HCT116 (cell line): ENCODE results near the gene AOPEP. TPM values are rescaled to one million over a fixed set of nuclear protein-coding genes. Genes with fewer than 3 reads are reported as not detected.

Experiments used
- ATAC-seq: fragments of 200-7000 bp; cut with Tn5 transposase; 2 replicates; pipeline ENCODE4 v1.9.1; 2020; ENCODE audit warnings: mild to moderate bottlenecking, moderate library complexity
- BruUV-seq: library from RNA; stranded (reverse); fragments of 400-500 nt; replicated peaks from 2 replicates; lab custom pipeline; 2021; lab: Mats Ljungman, UMichigan
- CTCF ChIA-PET: fragments of 300-600 bp; sonication (Branson Sonifier 250); formaldehyde crosslinking; loops from one replicate; lab custom pipeline; 2021; ENCODE audit warnings: antibody characterized with exemption; lab: Charles Lee
- POLR2A ChIA-PET: fragments of 300-600, 350-600 bp; sonication (Branson Sonifier 250); formaldehyde crosslinking; loops from one replicate; lab custom pipeline; 2021; ENCODE audit warnings: antibody characterized with exemption; lab: Charles Lee
- RAD21 ChIA-PET, 2 experiments: fragments of 300-600 bp; sonication (Branson Sonifier 250); formaldehyde crosslinking; loops; one replicate each; lab custom pipeline; 2023; ENCODE audit warnings: low total read pairs in 2 of 2; ENCODE audit not compliant: uncharacterized antibody in 2 of 2, unreplicated experiment in 2 of 2, low non-redundant PET in 1 of 2; lab: Charles Lee
- DNase-seq: peaks from one replicate; pipeline ENCODE4 v3.0.0-alpha.2; 2010; ENCODE audit warnings: low read depth, low spot score
- H2AFZ ChIP-seq: fragments of 200-600 bp; shearing (Covaris generic), sonication (generic); 2 replicates; pipeline ENCODE4 v1.6.1; 2017; ENCODE audit warnings: low read depth, mixed run types, mixed read lengths, antibody characterized with exemption, low read length; ENCODE audit not compliant: poor library complexity, severe bottlenecking
- H3K27ac ChIP-seq: 2 replicates; pipeline ENCODE4 v1.5.1; 2012; ENCODE audit warnings: low read depth, low read length
- H3K27me3 ChIP-seq: fragments of 200-600 bp; sonication (generic); 2 replicates; pipeline ENCODE4 v1.6.1; 2016; ENCODE audit warnings: mixed run types, low read length, mixed read lengths; ENCODE audit not compliant: insufficient read depth
- H3K36me3 ChIP-seq, 2 experiments: fragments of 200-500 bp in 1 of 2; fragments of 200-600 bp in 1 of 2; sonication (Bioruptor generic) in 1 of 2; sonication (generic) in 1 of 2; 2 replicates each; pipeline versions ENCODE4 v1.5.1 to v1.6.1; 2014 to 2016; ENCODE audit warnings: low read length in 2 of 2, inconsistent platforms in 1 of 2, mixed read lengths in 1 of 2, mixed run types in 1 of 2; ENCODE audit not compliant: insufficient read depth in 2 of 2, control insufficient read depth in 1 of 2
- H3K4me1 ChIP-seq, 2 experiments: fragments of 200-600 bp in 1 of 2; sonication (generic) in 1 of 2; 2 replicates each; pipeline versions ENCODE4 v1.5.1 to v1.6.1; 2012 to 2017; ENCODE audit warnings: low read length in 2 of 2, inconsistent platforms in 1 of 2, mild to moderate bottlenecking in 1 of 2, mixed read lengths in 1 of 2, mixed run types in 1 of 2, moderate library complexity in 1 of 2; ENCODE audit not compliant: insufficient read depth in 2 of 2, control insufficient read depth in 1 of 2
- H3K4me2 ChIP-seq: fragments of 200-600 bp; sonication (generic); 2 replicates; pipeline ENCODE4 v1.6.1; 2017; ENCODE audit warnings: mixed run types, low read length, mixed read lengths
- H3K4me3 ChIP-seq, 2 experiments: fragments of 200-600 bp in 1 of 2; sonication (generic) in 1 of 2; replicated peaks in 1 of 2; 2 replicates each; pipeline ENCODE4 v1.5.1; 2011 to 2016; ENCODE audit warnings: low read length in 2 of 2, control low read depth in 1 of 2, low read depth in 1 of 2, mild to moderate bottlenecking in 1 of 2, mixed read lengths in 1 of 2, mixed run types in 1 of 2
- H3K79me2 ChIP-seq: fragments of 200-600 bp; sonication (generic); 2 replicates; pipeline ENCODE4 v1.6.1; 2017; ENCODE audit warnings: mild to moderate bottlenecking, mixed run types, low read length, moderate library complexity, mixed read lengths; ENCODE audit not compliant: insufficient read depth
- H3K9ac ChIP-seq: fragments of 200-600 bp; sonication (generic); 2 replicates; pipeline ENCODE4 v1.6.1; 2016; ENCODE audit warnings: low read length, mixed read lengths
- H3K9me2 ChIP-seq: fragments of 200-600 bp; sonication (generic), shearing (Covaris generic); 2 replicates; pipeline ENCODE4 v1.6.1; 2017; ENCODE audit warnings: mixed run types, mild to moderate bottlenecking, moderate library complexity; ENCODE audit not compliant: insufficient read depth
- H3K9me3 ChIP-seq, 2 experiments: fragments of 200-500 bp in 1 of 2; fragments of 200-600 bp in 1 of 2; sonication (Bioruptor generic) in 1 of 2; sonication (generic) in 1 of 2; 2 replicates each; pipeline ENCODE4 v1.6.1; 2014 to 2017; ENCODE audit warnings: low read length in 2 of 2, mixed read lengths in 2 of 2, inconsistent platforms in 1 of 2, low read depth in 1 of 2, mild to moderate bottlenecking in 1 of 2, mixed run types in 1 of 2, moderate library complexity in 1 of 2; ENCODE audit not compliant: control insufficient read depth in 1 of 2, insufficient read depth in 1 of 2
- H4K20me1 ChIP-seq: fragments of 200-600 bp; sonication (generic), shearing (Covaris generic); 2 replicates; pipeline ENCODE4 v1.6.1; 2017; ENCODE audit warnings: mixed run types, mild to moderate bottlenecking, moderate library complexity; ENCODE audit not compliant: insufficient read depth
- CTCF ChIP-seq, 3 experiments: fragments of 200-600 bp in 1 of 3; sonication (generic) in 1 of 3; IDR thresholded peaks in 2 of 3; conservative IDR thresholded peaks in 1 of 3; 2 replicates each; pipeline ENCODE4 v1.5.1; 2012 to 2017; ENCODE audit warnings: low read depth in 2 of 3, low read length in 2 of 3, antibody characterized with exemption in 1 of 3, borderline replicate concordance in 1 of 3, control low read depth in 1 of 3, mild to moderate bottlenecking in 1 of 3, mixed read lengths in 1 of 3, mixed run types in 1 of 3, moderate library complexity in 1 of 3; ENCODE audit not compliant: insufficient read depth in 1 of 3
- EGR1 ChIP-seq: IDR thresholded peaks from 2 replicates; pipeline ENCODE4 v1.6.1; 2012; ENCODE audit warnings: low read depth
- ELF1 ChIP-seq: IDR thresholded peaks from 2 replicates; pipeline ENCODE4 v1.6.1; 2012; ENCODE audit warnings: low read depth, borderline replicate concordance
- POLR2A ChIP-seq: IDR thresholded peaks from 2 replicates; pipeline ENCODE4 v1.7.0; 2011; ENCODE audit warnings: borderline replicate concordance; ENCODE audit not compliant: insufficient read depth, insufficient read length; ENCODE audit errors: extremely low read depth
- REST ChIP-seq: IDR thresholded peaks from 2 replicates; pipeline ENCODE4 v1.6.1; 2012; ENCODE audit warnings: low read depth
- SIN3A ChIP-seq: IDR thresholded peaks from 2 replicates; pipeline ENCODE4 v1.6.1; 2012; ENCODE audit warnings: low read depth
- ZFX ChIP-seq: fragments of 450-650 bp; IDR thresholded peaks from 2 replicates; pipeline ENCODE4 v1.6.1; 2017
- intact Hi-C: fragments of 100-400 bp; cut with micrococcal nuclease; formaldehyde crosslinking; loops from 2 replicates; pipeline ENCODE4 v1.10.0; 2022
- total RNA-seq: library from RNA; stranded (reverse); gene quantifications from one replicate; pipeline ENCODE4 v1.2.1, GENCODE V29; 2021; ENCODE audit not compliant: unreplicated experiment
- TF ChIP-seq, protein P1 (sequence below): IDR thresholded peaks from 2 replicates; pipeline ENCODE4 v1.6.1; 2012
- TF ChIP-seq, protein P2 (sequence below): IDR thresholded peaks from 2 replicates; pipeline ENCODE4 v1.6.1; 2011; ENCODE audit warnings: mild to moderate bottlenecking, low read length, moderate library complexity; ENCODE audit not compliant: insufficient replicate concordance; ENCODE audit errors: extremely low read depth

AOPEP gene
- total RNA-seq, 1 experiment from 2014 or later, result 15.1 TPM

- Histone ChIP-seq H3K9me2 (no peaks in the 10 kb centered on the region), H3K27ac (no peak overlapping the region), H2AFZ (no peak overlapping the region), H3K4me2 (no peak overlapping the region), H3K27me3 (no peaks in the 10 kb centered on the region), H3K9me3 (no peaks in the 10 kb centered on the region), H3K4me1 (peaks cover 0 to 2% of the 10 kb centered on the region in 2 experiments; a peak in 1 of 4 replicates), H3K79me2 (no peaks in the 10 kb centered on the region), H3K36me3 (peaks cover 0 to 12% of the 10 kb centered on the region in 2 experiments; a peak in 2 of 4 replicates), H3K9ac (no peak overlapping the region), H4K20me1 (no peaks in the 10 kb centered on the region), H3K4me3 (no peak overlapping the region)
- TF ChIP-seq EGR1 (no peak), SIN3A (no peak), ZFX (no peak)
- TF ChIP-seq, protein P1, sequence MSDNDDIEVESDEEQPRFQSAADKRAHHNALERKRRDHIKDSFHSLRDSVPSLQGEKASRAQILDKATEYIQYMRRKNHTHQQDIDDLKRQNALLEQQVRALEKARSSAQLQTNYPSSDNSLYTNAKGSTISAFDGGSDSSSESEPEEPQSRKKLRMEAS, result no peak
- DNase-seq (no peak), ATAC-seq (no peak)
- intact Hi-C loops, result no loop called here
- RAD21 ChIA-PET, result interaction anchor here in 1 of 2 experiments (0.7 kb wide), 1 partner anchor 531 kb away, joined by 3 read pairs; no protein-coding TSS in a partner anchor
- POLR2A ChIA-PET, result no interaction called here
- CTCF ChIA-PET, result interaction anchor here (1.2 kb wide), 1 partner anchor 18 kb away, joined by 3 read pairs; no protein-coding TSS in a partner anchor
- no TSS peak for BruUV-seq
Observed at GRCh38 chr9:95085036-95085770, 358.7 kb downstream of the AOPEP start.

GRCh38 chr9:95085861-95086563 lies 359.5 kb downstream of the AOPEP start:
- intact Hi-C loops, result no loop called here
- Histone ChIP-seq H3K9ac (no peak overlapping the region), H4K20me1 (no peaks in the 10 kb centered on the region), H3K4me2 (no peak overlapping the region), H3K4me3 (no peak overlapping the region), H3K36me3 (peaks cover 0 to 12% of the 10 kb centered on the region in 2 experiments; a peak in 2 of 4 replicates), H3K27me3 (no peaks in the 10 kb centered on the region), H2AFZ (no peak overlapping the region), H3K4me1 (peaks cover 0 to 10% of the 10 kb centered on the region in 2 experiments; a peak in 1 of 4 replicates), H3K9me3 (no peaks in the 10 kb centered on the region), H3K9me2 (no peaks in the 10 kb centered on the region), H3K79me2 (no peaks in the 10 kb centered on the region), H3K27ac (no peak overlapping the region)
- POLR2A ChIA-PET, result no interaction called here
- RAD21 ChIA-PET, result no interaction called here
- no TSS peak for BruUV-seq
- CTCF ChIA-PET, result interaction anchor here (1.4 kb wide), 1 partner anchor 45 kb away, joined by 3 read pairs; no protein-coding TSS in a partner anchor
- ATAC-seq (no peak), DNase-seq (no peak)
- TF ChIP-seq ELF1 (no peak), POLR2A (no peak), REST (no peak), CTCF (IDR thresholded peaks at IDR 0.05 in 2 of 3, conservative IDR thresholded peaks at IDR 0.05 in 1 of 3; ENCODE audit: borderline replicate concordance in 1 of 3, insufficient read depth in 1 of 3, low read depth in 2 of 3, low read length in 2 of 3) (no peak)
- TF ChIP-seq, protein P2, sequence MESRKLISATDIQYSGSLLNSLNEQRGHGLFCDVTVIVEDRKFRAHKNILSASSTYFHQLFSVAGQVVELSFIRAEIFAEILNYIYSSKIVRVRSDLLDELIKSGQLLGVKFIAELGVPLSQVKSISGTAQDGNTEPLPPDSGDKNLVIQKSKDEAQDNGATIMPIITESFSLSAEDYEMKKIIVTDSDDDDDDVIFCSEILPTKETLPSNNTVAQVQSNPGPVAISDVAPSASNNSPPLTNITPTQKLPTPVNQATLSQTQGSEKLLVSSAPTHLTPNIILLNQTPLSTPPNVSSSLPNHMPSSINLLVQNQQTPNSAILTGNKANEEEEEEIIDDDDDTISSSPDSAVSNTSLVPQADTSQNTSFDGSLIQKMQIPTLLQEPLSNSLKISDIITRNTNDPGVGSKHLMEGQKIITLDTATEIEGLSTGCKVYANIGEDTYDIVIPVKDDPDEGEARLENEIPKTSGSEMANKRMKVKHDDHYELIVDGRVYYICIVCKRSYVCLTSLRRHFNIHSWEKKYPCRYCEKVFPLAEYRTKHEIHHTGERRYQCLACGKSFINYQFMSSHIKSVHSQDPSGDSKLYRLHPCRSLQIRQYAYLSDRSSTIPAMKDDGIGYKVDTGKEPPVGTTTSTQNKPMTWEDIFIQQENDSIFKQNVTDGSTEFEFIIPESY, result no peak
